Adrenal gland (tissue), 5 donors: Measurements from ENCODE around the gene DLGAP1.

Source experiments
- POLR2A ChIP-seq, 2 donors: fragments of 450-650 bp; IDR thresholded peaks; one replicate each; pipeline ENCODE4 v1.6.1; 2017; ENCODE audit warnings: antibody characterized with exemption in 2 of 2, mild to moderate bottlenecking in 2 of 2, moderate library complexity in 1 of 2
- TF ChIP-seq, protein P1 (sequence below), 6 experiments: fragments of 450-650 bp in 4 of 6; fragments of 200-600 bp in 2 of 6; sonication (generic) in 1 of 6; IDR thresholded peaks; 1 replicate in 5 of 6; 2 replicates in 1 of 6; pipeline versions ENCODE4 v1.5.1 to v1.8.0; 2016 to 2021; ENCODE audit warnings: antibody characterized with exemption in 6 of 6, mild to moderate bottlenecking in 2 of 6, moderate library complexity in 1 of 6
- donor health status: DM: no; HTN: no; CAD: no.

DNA sequence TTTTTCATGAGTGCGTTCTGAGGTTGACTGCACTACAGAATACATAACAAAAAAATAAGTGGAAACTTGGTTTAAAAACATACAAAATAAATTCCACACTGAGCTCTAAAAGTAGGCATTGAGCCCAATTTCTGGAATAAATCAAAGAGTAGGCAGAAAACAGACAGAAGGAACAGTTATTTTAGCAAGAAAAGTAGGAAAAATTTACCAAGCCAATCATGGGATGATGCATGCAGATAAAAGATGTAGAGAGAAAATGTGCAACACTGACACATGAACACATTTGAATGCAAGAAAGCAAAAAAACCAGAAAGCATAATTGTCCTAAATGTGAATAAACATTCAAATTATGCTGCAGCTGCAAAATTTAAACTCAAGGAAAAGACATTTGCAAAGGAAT lies 308.3 kb downstream of the DLGAP1 start:
- TF ChIP-seq, protein P1, sequence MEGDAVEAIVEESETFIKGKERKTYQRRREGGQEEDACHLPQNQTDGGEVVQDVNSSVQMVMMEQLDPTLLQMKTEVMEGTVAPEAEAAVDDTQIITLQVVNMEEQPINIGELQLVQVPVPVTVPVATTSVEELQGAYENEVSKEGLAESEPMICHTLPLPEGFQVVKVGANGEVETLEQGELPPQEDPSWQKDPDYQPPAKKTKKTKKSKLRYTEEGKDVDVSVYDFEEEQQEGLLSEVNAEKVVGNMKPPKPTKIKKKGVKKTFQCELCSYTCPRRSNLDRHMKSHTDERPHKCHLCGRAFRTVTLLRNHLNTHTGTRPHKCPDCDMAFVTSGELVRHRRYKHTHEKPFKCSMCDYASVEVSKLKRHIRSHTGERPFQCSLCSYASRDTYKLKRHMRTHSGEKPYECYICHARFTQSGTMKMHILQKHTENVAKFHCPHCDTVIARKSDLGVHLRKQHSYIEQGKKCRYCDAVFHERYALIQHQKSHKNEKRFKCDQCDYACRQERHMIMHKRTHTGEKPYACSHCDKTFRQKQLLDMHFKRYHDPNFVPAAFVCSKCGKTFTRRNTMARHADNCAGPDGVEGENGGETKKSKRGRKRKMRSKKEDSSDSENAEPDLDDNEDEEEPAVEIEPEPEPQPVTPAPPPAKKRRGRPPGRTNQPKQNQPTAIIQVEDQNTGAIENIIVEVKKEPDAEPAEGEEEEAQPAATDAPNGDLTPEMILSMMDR (IDR thresholded peaks at IDR 0.05), result no peak
- TF ChIP-seq POLR2A (IDR thresholded peaks at IDR 0.05), result no peak
